ENCODE data around the gene DNAJB6.

GRCh38 chr7:157439149-157439548 lies 102.3 kb downstream of the DNAJB6 start:
- TF ChIP-seq CTCF (IDR thresholded peaks at IDR 0.05) = no peak
- no peak for TF ChIP-seq EP300 (IDR thresholded peaks at IDR 0.05)
- TF ChIP-seq POLR2AphosphoS5 (IDR thresholded peaks at IDR 0.05) = no peak

Data from suprapubic skin (tissue), 4 donors.